ENCODE measurements around the gene TRPV6. TPM values are rescaled to one million over a fixed set of nuclear protein-coding genes. Genes with fewer than 3 reads are reported as not detected.

TRPV6 gene
- polyA plus RNA-seq, 3 donors: 0.44 TPM; not detected in 2

- peaks cover 2 to 9% (median 3%) of the 10 kb centered on the region in 3 donors for H3K27me3 Mint-ChIP-seq (ENCODE audit: low read depth in 3 of 3)
- Histone ChIP-seq H3K4me2 (replicated peaks; ENCODE audit: extremely low read depth, low read length, poor library complexity, severe bottlenecking) (no peak overlapping the region), H3K27ac (ENCODE audit: low read depth in 1 of 2, low read length in 2 of 2) (no peak overlapping the region), H2AFZ (ENCODE audit: insufficient read depth, low read depth, low read length, poor library complexity, severe bottlenecking) (no peak overlapping the region), H3K4me1 (ENCODE audit: control insufficient read depth in 1 of 2, insufficient read depth in 2 of 2, low read length in 2 of 2) (no peaks in the 10 kb centered on the region), H4K20me1 (ENCODE audit: insufficient read depth, low read length) (no peaks in the 10 kb centered on the region), H3K36me3 (replicated peaks in 1 of 2; ENCODE audit: control insufficient read depth in 1 of 2, insufficient read depth in 2 of 2, low read length in 2 of 2) (no peaks in the 10 kb centered on the region), H3K27me3 (ENCODE audit: control insufficient read depth in 2 of 2, insufficient read depth in 2 of 2, low read length in 2 of 2) (no peaks in the 10 kb centered on the region), H3K4me3 (replicated peaks in 1 of 3; ENCODE audit: low read depth in 2 of 3, low read length in 3 of 3) (no peak overlapping the region), H3K9me3 (replicated peaks in 1 of 2; ENCODE audit: control insufficient read depth in 1 of 2, insufficient read depth in 1 of 2, low read length in 2 of 2) (no peaks in the 10 kb centered on the region), H3K79me2 (ENCODE audit: insufficient read depth, low read length) (no peaks in the 10 kb centered on the region), H3K9ac (ENCODE audit: insufficient read depth, low read length, poor library complexity, severe bottlenecking) (no peak overlapping the region)
- WGBS (ENCODE audit: insufficient coverage): 80% methylated on average over 2 of the region's 7 CpGs
- H3K27ac Mint-ChIP-seq: no peak overlapping the region
- no peaks in the 10 kb centered on the region for H3K36me3 Mint-ChIP-seq
- no peak overlapping the region for H3K4me3 Mint-ChIP-seq
- DNase-seq: no peak
- no peaks in the 10 kb centered on the region for H3K9me3 Mint-ChIP-seq
- intact Hi-C loops (cut with micrococcal nuclease): loop anchor here in 1 of 2 donors (10.0 kb wide), 1 partner anchor 121 kb away; no protein-coding TSS in a partner anchor
- no peaks in the 10 kb centered on the region for H3K4me1 Mint-ChIP-seq
- no peak for TF ChIP-seq CTCF (IDR thresholded peaks at IDR 0.05)
Measured at GRCh38 chr7:142883571-142884285, 1.8 kb downstream of the TRPV6 start.

GRCh38 chr7:142883145-142883544, 2.4 kb downstream of the TRPV6 start:
- Mint-ChIP-seq H3K4me1 (no peaks in the 10 kb centered on the region), H3K27ac (no peak overlapping the region), H3K4me3 (no peak overlapping the region), H3K36me3 (no peaks in the 10 kb centered on the region), H3K27me3 (ENCODE audit: low read depth in 3 of 3) (peaks cover 2 to 8% (median 3%) of the 10 kb centered on the region in 3 donors), H3K9me3 (no peaks in the 10 kb centered on the region)
- Histone ChIP-seq H3K79me2 (ENCODE audit: insufficient read depth, low read length) (no peaks in the 10 kb centered on the region), H3K4me2 (replicated peaks; ENCODE audit: extremely low read depth, low read length, poor library complexity, severe bottlenecking) (no peak overlapping the region), H3K27me3 (ENCODE audit: control insufficient read depth in 2 of 2, insufficient read depth in 2 of 2, low read length in 2 of 2) (no peaks in the 10 kb centered on the region), H3K27ac (ENCODE audit: low read depth in 1 of 2, low read length in 2 of 2) (no peak overlapping the region), H3K4me1 (ENCODE audit: control insufficient read depth in 1 of 2, insufficient read depth in 2 of 2, low read length in 2 of 2) (no peaks in the 10 kb centered on the region), H3K36me3 (replicated peaks in 1 of 2; ENCODE audit: control insufficient read depth in 1 of 2, insufficient read depth in 2 of 2, low read length in 2 of 2) (no peaks in the 10 kb centered on the region), H3K9me3 (replicated peaks in 1 of 2; ENCODE audit: control insufficient read depth in 1 of 2, insufficient read depth in 1 of 2, low read length in 2 of 2) (no peaks in the 10 kb centered on the region), H3K9ac (ENCODE audit: insufficient read depth, low read length, poor library complexity, severe bottlenecking) (no peak overlapping the region), H2AFZ (ENCODE audit: insufficient read depth, low read depth, low read length, poor library complexity, severe bottlenecking) (no peak overlapping the region), H3K4me3 (replicated peaks in 1 of 3; ENCODE audit: low read depth in 2 of 3, low read length in 3 of 3) (no peak overlapping the region), H4K20me1 (ENCODE audit: insufficient read depth, low read length) (no peaks in the 10 kb centered on the region)
- DNase-seq: no peak
- WGBS (ENCODE audit: insufficient coverage): 95% methylated on average over 4 of the region's 10 CpGs
- no peak for TF ChIP-seq CTCF (IDR thresholded peaks at IDR 0.05)
- intact Hi-C loops (cut with micrococcal nuclease): loop anchor here in 1 of 2 donors (10.0 kb wide), 1 partner anchor 122 kb away; no protein-coding TSS in a partner anchor

Data from CD14-positive monocyte (primary cell).